ENCODE data around the gene KIF1B. TPM values are rescaled to one million over a fixed set of nuclear protein-coding genes. Genes with fewer than 3 reads are reported as not detected.
"Not testable (repeated sequence)": the region's sequence is repeated elsewhere in the genome, so short reads cannot be mapped to it uniquely, and the experiment has no call there.

Gene KIF1B
- total and polyA plus RNA-seq, 7 donors = 31.8 to 391 (median 326) TPM

- H3K27me3 ChIP-seq (ENCODE audit: insufficient read depth in 3 of 3, low read length in 2 of 3) = no peaks in the 10 kb centered on the region
- H3K27ac ChIP-seq = no peak overlapping the region
- H3K4me1 ChIP-seq = peaks cover 9% of the 10 kb centered on the region
- no peak for TF ChIP-seq CTCF (IDR thresholded peaks at IDR 0.05)
- intact Hi-C loops (cut with DNase I) = no loop called here
- WGBS, 3 donors = 96 to 98% (median 97%) methylated on average over 9 of the region's 9 CpGs
- no peak for ATAC-seq
- no peak for DNase-seq
- H3K36me3 ChIP-seq (ENCODE audit: insufficient read depth in 1 of 2, low read depth in 1 of 2) = peaks cover 6 to 63% of the 10 kb centered on the region in 2 donors
- no peak overlapping the region for H3K4me3 ChIP-seq
- no peaks in the 10 kb centered on the region for H3K9me3 ChIP-seq
Observed at GRCh38 chr1:10402729-10403274, 192.4 kb downstream of the KIF1B start.

GRCh38 chr1:10407201-10407600 lies 196.8 kb downstream of the KIF1B start:
- no peak overlapping the region for H3K27ac ChIP-seq
- H3K4me1 ChIP-seq = no peaks in the 10 kb centered on the region
- no peak for ATAC-seq
- H3K4me3 ChIP-seq = no peak overlapping the region
- H3K27me3 ChIP-seq (ENCODE audit: insufficient read depth in 3 of 3, low read length in 2 of 3) = no peaks in the 10 kb centered on the region
- TF ChIP-seq CTCF (IDR thresholded peaks at IDR 0.05) = no peak
- no peaks in the 10 kb centered on the region for H3K9me3 ChIP-seq
- WGBS, 3 donors = 95 to 97% (median 95%) methylated on average over 2 of the region's 2 CpGs
- H3K36me3 ChIP-seq (ENCODE audit: insufficient read depth in 1 of 2, low read depth in 1 of 2) = peaks cover 17 to 98% of the 10 kb centered on the region in 2 donors
- DNase-seq = no peak
- intact Hi-C loops (cut with DNase I) = no loop called here

GRCh38 chr1:10415211-10415930 lies 205.0 kb downstream of the KIF1B start:
- H3K4me3 ChIP-seq = no peak overlapping the region
- no peaks in the 10 kb centered on the region for H3K4me1 ChIP-seq
- peaks cover 9 to 99% of the 10 kb centered on the region in 2 donors for H3K36me3 ChIP-seq (ENCODE audit: insufficient read depth in 1 of 2, low read depth in 1 of 2)
- no peak for DNase-seq
- 83 to 89% (median 83%) methylated on average over 6 of the region's 6 CpGs for WGBS, 3 donors
- no peaks in the 10 kb centered on the region for H3K27me3 ChIP-seq (ENCODE audit: insufficient read depth in 3 of 3, low read length in 2 of 3)
- H3K27ac ChIP-seq = peak overlapping the region; percentile 6
- peak in 3 of 4 donors; percentile 31 to 45 (median 35) for ATAC-seq
- no peak for TF ChIP-seq CTCF (IDR thresholded peaks at IDR 0.05)
- H3K9me3 ChIP-seq = no peaks in the 10 kb centered on the region
- intact Hi-C loops (cut with DNase I) = no loop called here

GRCh38 chr1:10415967-10416366 lies 205.6 kb downstream of the KIF1B start:
- ATAC-seq; intact Hi-C loops (cut with DNase I); DNase-seq; H3K4me3 ChIP-seq; H3K9me3 ChIP-seq; H3K27me3 ChIP-seq (ENCODE audit: insufficient read depth in 3 of 3, low read length in 2 of 3); H3K4me1 ChIP-seq: not testable (repeated sequence)
- WGBS, 3 donors = 98 to 100% (median 98%) methylated on average over 1 of the region's 1 CpG
- Histone ChIP-seq H3K36me3 (ENCODE audit: insufficient read depth in 1 of 2, low read depth in 1 of 2) (peaks cover 9 to 100% of the 10 kb centered on the region in 2 donors), H3K27ac (peak overlapping the region; percentile 6)

- H3K4me3 ChIP-seq; H3K9me3 ChIP-seq; DNase-seq; H3K4me1 ChIP-seq; intact Hi-C loops (cut with DNase I); ATAC-seq; H3K27me3 ChIP-seq (ENCODE audit: insufficient read depth in 3 of 3, low read length in 2 of 3); H3K27ac ChIP-seq: not testable (repeated sequence)
- 94 to 98% (median 95%) methylated on average over 8 of the region's 8 CpGs for WGBS, 3 donors
- peaks cover 4 to 81% of the 10 kb centered on the region in 2 donors for H3K36me3 ChIP-seq (ENCODE audit: insufficient read depth in 1 of 2, low read depth in 1 of 2)
Observed at GRCh38 chr1:10418741-10419140, 208.4 kb downstream of the KIF1B start.
